ENCODE data around the gene GSDMA. TPM values are rescaled to one million over a fixed set of nuclear protein-coding genes. Genes with fewer than 3 reads are reported as not detected.

GSDMA gene
- total RNA-seq, 4 donors from 2014 or later = not detected

DNA sequence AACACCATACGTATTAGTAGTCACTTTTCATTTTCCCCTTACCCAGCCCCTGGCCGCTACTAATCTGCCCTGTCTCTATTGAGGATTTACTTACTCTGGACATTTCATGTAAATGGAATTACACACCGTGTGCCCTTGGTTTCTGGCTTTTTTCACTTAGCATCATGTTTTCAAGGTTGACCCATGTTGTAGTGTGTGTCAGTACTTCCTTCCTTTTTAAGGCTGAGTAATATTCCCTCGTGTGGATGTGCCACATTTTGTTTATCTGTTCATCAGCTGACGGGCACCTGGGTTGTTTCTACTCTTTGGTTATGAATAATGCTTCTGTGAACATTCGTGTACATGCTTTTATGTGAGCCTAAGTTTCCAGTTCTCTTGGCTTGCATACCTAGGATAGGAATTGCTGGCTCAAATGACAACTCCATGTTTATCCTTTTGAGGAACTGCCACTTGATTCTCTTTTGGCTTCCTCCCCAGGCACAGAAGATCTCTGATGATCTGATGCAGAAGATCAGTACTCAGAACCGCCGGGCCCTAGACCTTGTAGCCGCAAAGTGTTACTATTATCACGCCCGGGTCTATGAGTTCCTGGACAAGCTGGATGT lies 25.5 kb downstream of the GSDMA start:
- no peak for TF ChIP-seq POLR2A (IDR thresholded peaks at IDR 0.05)
- no peak for TF ChIP-seq CTCF (IDR thresholded peaks at IDR 0.05)
- DNase-seq = no peak
- H3K4me3 ChIP-seq (replicated peaks in 1 of 3) = no peak overlapping the region
- H3K9me3 ChIP-seq = no peaks in the 10 kb centered on the region
- no peak overlapping the region for H3K27ac ChIP-seq
- H3K4me1 ChIP-seq = no peaks in the 10 kb centered on the region
- H3K36me3 ChIP-seq = peaks cover 85 to 91% of the 10 kb centered on the region in 2 donors
- 94 to 95% methylated on average over 11 of the region's 11 CpGs for WGBS, 2 donors
- no peaks in the 10 kb centered on the region for H3K27me3 ChIP-seq
- intact Hi-C loops (cut with DNase I) = no loop called here

- no peak for TF ChIP-seq CTCF (IDR thresholded peaks at IDR 0.05)
- no peak for TF ChIP-seq POLR2A (IDR thresholded peaks at IDR 0.05)
- intact Hi-C loops (cut with DNase I) = no loop called here
These were observed 31.6 kb downstream of the GSDMA start for GRCh38 chr17:39994448-39994847.

GRCh38 chr17:39995438-39995837 lies 32.6 kb downstream of the GSDMA start:
- Histone ChIP-seq H3K27ac (no peak overlapping the region), H3K27me3 (no peaks in the 10 kb centered on the region), H3K9me3 (no peaks in the 10 kb centered on the region), H3K4me1 (no peaks in the 10 kb centered on the region), H3K36me3 (peaks cover 70 to 75% of the 10 kb centered on the region in 2 donors), H3K4me3 (replicated peaks in 1 of 3) (no peak overlapping the region)
- TF ChIP-seq CTCF (IDR thresholded peaks at IDR 0.05) (no peak), POLR2A (IDR thresholded peaks at IDR 0.05) (no peak)
- 92 to 97% methylated on average over 6 of the region's 6 CpGs for WGBS, 2 donors
- DNase-seq = no peak
- intact Hi-C loops (cut with DNase I) = no loop called here

More at GRCh38 chr17:39994448-39994847, 31.6 kb downstream of the GSDMA start:
- DNase-seq = no peak
- H3K4me1 ChIP-seq = no peaks in the 10 kb centered on the region
- 95 to 96% methylated on average over 11 of the region's 11 CpGs for WGBS, 2 donors
- no peaks in the 10 kb centered on the region for H3K27me3 ChIP-seq
- peaks cover 80 to 85% of the 10 kb centered on the region in 2 donors for H3K36me3 ChIP-seq
- no peak overlapping the region for H3K4me3 ChIP-seq (replicated peaks in 1 of 3)
- no peaks in the 10 kb centered on the region for H3K9me3 ChIP-seq
- no peak overlapping the region for H3K27ac ChIP-seq

DNA sequence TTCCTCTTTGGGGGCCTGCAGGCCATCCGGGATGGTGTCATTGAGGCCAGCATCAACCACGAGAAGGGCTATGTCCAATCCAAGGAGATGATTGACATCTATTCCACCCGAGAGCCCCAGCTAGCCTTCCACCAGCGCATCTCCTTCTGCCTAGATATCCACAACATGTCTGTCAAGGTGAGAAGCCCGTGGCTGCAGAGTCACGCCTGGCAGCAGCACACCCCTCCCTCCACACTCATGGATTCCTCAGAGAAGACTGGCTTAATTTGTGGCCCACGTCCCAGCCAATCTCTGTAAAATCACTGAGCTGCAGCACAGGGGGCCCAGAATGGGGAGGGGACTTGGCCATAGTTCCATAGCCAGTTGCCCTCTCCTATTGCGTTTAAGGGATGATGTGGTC lies 33.4 kb downstream of the GSDMA start:
- WGBS, 2 donors = 82% methylated on average over 5 to 8 of the region's 8 CpGs
- peaks cover 63 to 69% of the 10 kb centered on the region in 2 donors for H3K36me3 ChIP-seq
- no peaks in the 10 kb centered on the region for H3K27me3 ChIP-seq
- no peaks in the 10 kb centered on the region for H3K9me3 ChIP-seq
- TF ChIP-seq POLR2A (IDR thresholded peaks at IDR 0.05) = no peak
- no peak for TF ChIP-seq CTCF (IDR thresholded peaks at IDR 0.05)
- H3K4me1 ChIP-seq = no peaks in the 10 kb centered on the region
- no peak overlapping the region for H3K4me3 ChIP-seq (replicated peaks in 1 of 3)
- no peak overlapping the region for H3K27ac ChIP-seq
- intact Hi-C loops (cut with DNase I) = no loop called here
- no peak for DNase-seq

GRCh38 chr17:39996800-39997199 lies 34.0 kb downstream of the GSDMA start:
- Histone ChIP-seq H3K9me3 (no peaks in the 10 kb centered on the region), H3K36me3 (peaks cover 57 to 62% of the 10 kb centered on the region in 2 donors), H3K27ac (no peak overlapping the region), H3K27me3 (no peaks in the 10 kb centered on the region), H3K4me3 (replicated peaks in 1 of 3) (no peak overlapping the region), H3K4me1 (no peaks in the 10 kb centered on the region)
- DNase-seq = no peak
- 67 to 83% methylated on average over 6 of the region's 6 CpGs for WGBS, 2 donors
- TF ChIP-seq CTCF (IDR thresholded peaks at IDR 0.05) (no peak), POLR2A (IDR thresholded peaks at IDR 0.05) (no peak)
- intact Hi-C loops (cut with DNase I) = no loop called here
